ENCODE data around the gene ZNF154. TPM values are rescaled to one million over a fixed set of nuclear protein-coding genes. Genes with fewer than 3 reads are reported as not detected.

Gene ZNF154
- total RNA-seq, 1 experiment from 2014 or later: not detected

- CTCF ChIA-PET: no interaction called here
- Histone ChIP-seq H4K20me1 (ENCODE audit: low read length) (no peaks in the 10 kb centered on the region), H3F3A (ENCODE audit: low read length, unreplicated experiment) (no peaks in the 10 kb centered on the region), H3K9ac (ENCODE audit: low read length) (no peak overlapping the region), H3K4me2 (ENCODE audit: low read length) (no peak overlapping the region), H2AFZ (ENCODE audit: low read length) (no peak overlapping the region), H3K79me2 (ENCODE audit: low read length) (peaks cover 13% of the 10 kb centered on the region), H3K27ac (ENCODE audit: low read length) (no peak overlapping the region), H3K9me2 (replicated peaks; ENCODE audit: low read length) (no peaks in the 10 kb centered on the region), H3K27me3 (ENCODE audit: low read length) (no peaks in the 10 kb centered on the region), H3K36me3 (ENCODE audit: low read depth, low read length) (peaks cover 92% of the 10 kb centered on the region), H3K9me3 (ENCODE audit: low read length) (peaks cover 14% of the 10 kb centered on the region), H3K4me1 (ENCODE audit: insufficient read depth, low read length) (no peaks in the 10 kb centered on the region), H3K4me3 (ENCODE audit: low read length) (no peak overlapping the region)
- DNase-seq: no peak
- BruUV-seq (replicated peaks): TSS peak; percentile 3
- TF ChIP-seq, protein P1, sequence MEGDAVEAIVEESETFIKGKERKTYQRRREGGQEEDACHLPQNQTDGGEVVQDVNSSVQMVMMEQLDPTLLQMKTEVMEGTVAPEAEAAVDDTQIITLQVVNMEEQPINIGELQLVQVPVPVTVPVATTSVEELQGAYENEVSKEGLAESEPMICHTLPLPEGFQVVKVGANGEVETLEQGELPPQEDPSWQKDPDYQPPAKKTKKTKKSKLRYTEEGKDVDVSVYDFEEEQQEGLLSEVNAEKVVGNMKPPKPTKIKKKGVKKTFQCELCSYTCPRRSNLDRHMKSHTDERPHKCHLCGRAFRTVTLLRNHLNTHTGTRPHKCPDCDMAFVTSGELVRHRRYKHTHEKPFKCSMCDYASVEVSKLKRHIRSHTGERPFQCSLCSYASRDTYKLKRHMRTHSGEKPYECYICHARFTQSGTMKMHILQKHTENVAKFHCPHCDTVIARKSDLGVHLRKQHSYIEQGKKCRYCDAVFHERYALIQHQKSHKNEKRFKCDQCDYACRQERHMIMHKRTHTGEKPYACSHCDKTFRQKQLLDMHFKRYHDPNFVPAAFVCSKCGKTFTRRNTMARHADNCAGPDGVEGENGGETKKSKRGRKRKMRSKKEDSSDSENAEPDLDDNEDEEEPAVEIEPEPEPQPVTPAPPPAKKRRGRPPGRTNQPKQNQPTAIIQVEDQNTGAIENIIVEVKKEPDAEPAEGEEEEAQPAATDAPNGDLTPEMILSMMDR (conservative IDR thresholded peaks at IDR 0.05; ENCODE audit: low read depth, low read length): no peak
- TF ChIP-seq EZH2 (IDR thresholded peaks at IDR 0.05; ENCODE audit: low read length, unreplicated experiment) (no peak), EZH2phosphoT487 (IDR thresholded peaks at IDR 0.05; ENCODE audit: borderline replicate concordance, low read length) (no peak)
- no peak for ATAC-seq
- POLR2A ChIA-PET (ENCODE audit: unreplicated experiment): no interaction called here
- intact Hi-C loops (cut with micrococcal nuclease): no loop called here
Measured at GRCh38 chr19:57754091-57754673, 45.2 kb upstream of the ZNF154 start.

DNA sequence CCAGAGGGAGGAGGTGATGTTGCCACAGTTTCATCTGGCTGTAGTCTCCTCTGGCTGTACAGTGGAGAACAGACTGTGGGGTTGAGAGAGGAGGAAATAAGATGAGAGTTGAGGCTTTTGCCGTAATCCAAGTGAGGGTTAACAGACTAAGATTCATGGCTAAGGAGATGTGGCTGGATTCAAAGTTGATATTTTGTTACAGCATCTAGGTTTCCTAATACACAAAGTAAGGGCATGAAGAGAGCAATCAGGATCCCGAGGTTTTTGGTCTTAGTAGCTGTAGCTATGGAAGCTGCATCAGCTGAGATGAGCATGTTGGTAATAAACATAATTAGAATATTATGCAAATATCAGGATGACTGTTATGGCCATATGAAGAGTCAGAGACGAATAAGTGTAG, 39.0 kb upstream of the ZNF154 start:
- intact Hi-C loops (cut with micrococcal nuclease): loop anchor here (5.0 kb wide), 1 partner anchor 171 kb away; the partner anchor contains the start of gene ZNF416
- CTCF ChIA-PET: no interaction called here

GRCh38 chr19:57747472-57747807, 38.4 kb upstream of the ZNF154 start:
- H3K4me3 ChIP-seq (ENCODE audit: low read length): peak overlapping the region; percentile 92
- ATAC-seq (no peak), DNase-seq (no peak)
- peak overlapping the region; percentile 85 for H3K9ac ChIP-seq (ENCODE audit: low read length)
- POLR2A ChIA-PET (ENCODE audit: unreplicated experiment): no interaction called here
- H3K4me1 ChIP-seq (ENCODE audit: insufficient read depth, low read length): peaks cover 8% of the 10 kb centered on the region; the same call in 1 of the 2 replicates
- H3K4me2 ChIP-seq (ENCODE audit: low read length): peak overlapping the region; percentile 83
- H3K9me2 ChIP-seq (replicated peaks; ENCODE audit: low read length): no peaks in the 10 kb centered on the region
- H3K27ac ChIP-seq (ENCODE audit: low read length): no peak overlapping the region
- CTCF ChIA-PET: no interaction called here
- TF ChIP-seq EZH2 (IDR thresholded peaks at IDR 0.05; ENCODE audit: low read length, unreplicated experiment) (no peak), EZH2phosphoT487 (IDR thresholded peaks at IDR 0.05; ENCODE audit: borderline replicate concordance, low read length) (no peak)
- TF ChIP-seq, protein P1 (conservative IDR thresholded peaks at IDR 0.05; ENCODE audit: low read depth, low read length): no peak
- H2AFZ ChIP-seq (ENCODE audit: low read length): peak overlapping the region; percentile 89
- no TSS peak for BruUV-seq (replicated peaks)
- intact Hi-C loops (cut with micrococcal nuclease): loop anchor here (2.0 to 5.0 kb wide), 2 partner anchors 67 to 170 kb away; partner anchors contain the start of genes ZNF416 and ZNF552
- H3K79me2 ChIP-seq (ENCODE audit: low read length): peaks cover 39% of the 10 kb centered on the region
- H4K20me1 ChIP-seq (ENCODE audit: low read length): no peaks in the 10 kb centered on the region
- H3K27me3 ChIP-seq (ENCODE audit: low read length): no peaks in the 10 kb centered on the region
- peaks cover 47% of the 10 kb centered on the region for H3K36me3 ChIP-seq (ENCODE audit: low read depth, low read length)
- H3K9me3 ChIP-seq (ENCODE audit: low read length): 0 out of 2 replicates have a peak, but pooled peaks cover 9% of the 10 kb centered on the region
- H3F3A ChIP-seq (ENCODE audit: low read length, unreplicated experiment): no peaks in the 10 kb centered on the region

More for the DNA sequence above, 39.0 kb upstream of the ZNF154 start:
- H3F3A ChIP-seq (ENCODE audit: low read length, unreplicated experiment): no peaks in the 10 kb centered on the region
- H3K4me3 ChIP-seq (ENCODE audit: low read length): peak overlapping the region; percentile 92
- no peaks in the 10 kb centered on the region for H4K20me1 ChIP-seq (ENCODE audit: low read length)
- H3K9me2 ChIP-seq (replicated peaks; ENCODE audit: low read length): no peaks in the 10 kb centered on the region
- BruUV-seq (replicated peaks): no TSS peak
- DNase-seq (no peak), ATAC-seq (no peak)
- peaks cover 53% of the 10 kb centered on the region for H3K36me3 ChIP-seq (ENCODE audit: low read depth, low read length)
- H3K4me2 ChIP-seq (ENCODE audit: low read length): peak overlapping the region; percentile 83
- no peaks in the 10 kb centered on the region for H3K27me3 ChIP-seq (ENCODE audit: low read length)
- H3K27ac ChIP-seq (ENCODE audit: low read length): no peak overlapping the region
- H3K79me2 ChIP-seq (ENCODE audit: low read length): peaks cover 39% of the 10 kb centered on the region
- H3K9ac ChIP-seq (ENCODE audit: low read length): no peak overlapping the region
- TF ChIP-seq, protein P1 (conservative IDR thresholded peaks at IDR 0.05; ENCODE audit: low read depth, low read length): no peak
- TF ChIP-seq EZH2phosphoT487 (IDR thresholded peaks at IDR 0.05; ENCODE audit: borderline replicate concordance, low read length) (no peak), EZH2 (IDR thresholded peaks at IDR 0.05; ENCODE audit: low read length, unreplicated experiment) (no peak)
- peaks cover 8% of the 10 kb centered on the region; the same call in 1 of the 2 replicates for H3K4me1 ChIP-seq (ENCODE audit: insufficient read depth, low read length)
- H3K9me3 ChIP-seq (ENCODE audit: low read length): 0 out of 2 replicates have a peak, but pooled peaks cover 15% of the 10 kb centered on the region
- no peak overlapping the region for H2AFZ ChIP-seq (ENCODE audit: low read length)
- POLR2A ChIA-PET (ENCODE audit: unreplicated experiment): no interaction called here

Measured in PC-3 (cell line).